OCI-LY1 (cell line): ENCODE results near the gene XPNPEP2.

Experiments used
- H2AFZ ChIP-seq: fragments of 200-600 bp; sonication (generic), shearing (Covaris generic); 2 replicates; pipeline ENCODE4 v1.6.0; 2014; ENCODE audit warnings: antibody characterized with exemption, mild to moderate bottlenecking, low read length
- H3F3A ChIP-seq: fragments of 200-600 bp; sonication (generic), shearing (Covaris generic); 2 replicates; pipeline ENCODE4 v1.6.0; 2014; ENCODE audit warnings: mild to moderate bottlenecking, antibody characterized with exemption, low read length, moderate library complexity; ENCODE audit not compliant: insufficient read depth
- H3K27ac ChIP-seq: fragments of 200-600 bp; sonication (generic); 2 replicates; pipeline ENCODE4 v1.5.1; 2014; ENCODE audit warnings: low read length, mixed run types, mild to moderate bottlenecking, low read depth; ENCODE audit not compliant: poor library complexity, severe bottlenecking
- H3K27me3 ChIP-seq: fragments of 200-600 bp; sonication (generic); 2 replicates; pipeline ENCODE4 v1.6.0; 2014; ENCODE audit warnings: antibody characterized with exemption, mild to moderate bottlenecking, low read length, moderate library complexity; ENCODE audit not compliant: insufficient read depth
- H3K36me3 ChIP-seq: fragments of 200-600 bp; sonication (generic); 2 replicates; pipeline ENCODE4 v1.6.1; 2014; ENCODE audit warnings: mild to moderate bottlenecking, antibody characterized with exemption, low read length, moderate library complexity, mixed read lengths; ENCODE audit not compliant: insufficient read depth
- H3K4me1 ChIP-seq: fragments of 200-600 bp; sonication (generic); 2 replicates; pipeline ENCODE4 v1.5.1; 2014; ENCODE audit warnings: mild to moderate bottlenecking, low read length, moderate library complexity; ENCODE audit not compliant: insufficient read depth, severe bottlenecking
- H3K4me2 ChIP-seq: fragments of 200-600 bp; sonication (generic), shearing (Covaris generic); 2 replicates; pipeline ENCODE4 v1.6.1; 2014; ENCODE audit warnings: low read length
- H3K4me3 ChIP-seq: fragments of 200-600 bp; sonication (generic); 2 replicates; pipeline ENCODE4 v1.5.1; 2014; ENCODE audit warnings: low read length, low read depth, mild to moderate bottlenecking, mixed read lengths; ENCODE audit not compliant: poor library complexity, severe bottlenecking
- H3K79me2 ChIP-seq: fragments of 200-600 bp; shearing (Covaris generic); 2 replicates; pipeline ENCODE4 v1.6.1; 2016; ENCODE audit warnings: mixed run types, low read length, mixed read lengths; ENCODE audit not compliant: insufficient read depth
- H3K9ac ChIP-seq: fragments of 200-600 bp; sonication (generic), shearing (Covaris generic); 2 replicates; pipeline ENCODE4 v1.6.1; 2014; ENCODE audit warnings: mild to moderate bottlenecking, low read length, mixed read lengths
- H3K9me2 ChIP-seq: fragments of 200-600 bp; sonication (generic), shearing (Covaris generic); 2 replicates; pipeline ENCODE4 v1.6.1; 2014; ENCODE audit warnings: low read depth, mild to moderate bottlenecking, low read length, mixed read lengths
- H3K9me3 ChIP-seq: fragments of 200-600 bp; shearing (Covaris generic); 2 replicates; pipeline ENCODE4 v1.6.1; 2014; ENCODE audit warnings: low read length, mixed read lengths
- H4K20me1 ChIP-seq: fragments of 200-600 bp; sonication (generic), shearing (Covaris generic); 2 replicates; pipeline ENCODE4 v1.6.0; 2016; ENCODE audit warnings: mild to moderate bottlenecking, low read length; ENCODE audit not compliant: insufficient read depth
- CTCF ChIP-seq: fragments of 200-600 bp; sonication (generic), shearing (Covaris generic); IDR thresholded peaks from 2 replicates; pipeline ENCODE4 v1.5.1; 2017; ENCODE audit warnings: mild to moderate bottlenecking, antibody characterized with exemption, low read length, moderate library complexity, mixed read lengths
- EZH2 ChIP-seq: fragments of 200-600 bp; sonication (generic), shearing (Covaris generic); IDR thresholded peaks from 2 replicates; pipeline ENCODE4 v1.8.0; 2017; ENCODE audit warnings: borderline replicate concordance, mixed run types, mild to moderate bottlenecking, antibody characterized with exemption, low read length, moderate library complexity, mixed read lengths

Gene XPNPEP2

GRCh38 chrX:129704491-129704890 lies 34.3 kb upstream of the XPNPEP2 start:
- Histone ChIP-seq H2AFZ (no peak overlapping the region), H3K4me1 (no peaks in the 10 kb centered on the region), H4K20me1 (no peaks in the 10 kb centered on the region), H3K27me3 (no peaks in the 10 kb centered on the region), H3K9ac (no peak overlapping the region), H3K4me3 (no peak overlapping the region), H3K4me2 (no peak overlapping the region), H3K36me3 (no peaks in the 10 kb centered on the region), H3K9me3 (no peaks in the 10 kb centered on the region), H3K9me2 (no peaks in the 10 kb centered on the region), H3K79me2 (no peaks in the 10 kb centered on the region), H3K27ac (no peak overlapping the region), H3F3A (no peaks in the 10 kb centered on the region)
- no peak for TF ChIP-seq EZH2
- TF ChIP-seq CTCF: no peak

- Histone ChIP-seq H3K4me2 (no peak overlapping the region), H3K79me2 (no peaks in the 10 kb centered on the region), H3K27me3 (no peaks in the 10 kb centered on the region), H3K27ac (no peak overlapping the region), H3K9me2 (no peaks in the 10 kb centered on the region), H3K9me3 (no peaks in the 10 kb centered on the region), H3F3A (no peaks in the 10 kb centered on the region), H4K20me1 (no peaks in the 10 kb centered on the region), H2AFZ (no peak overlapping the region), H3K4me3 (no peak overlapping the region), H3K4me1 (no peaks in the 10 kb centered on the region), H3K36me3 (no peaks in the 10 kb centered on the region), H3K9ac (no peak overlapping the region)
- TF ChIP-seq CTCF (no peak), EZH2 (no peak)
These were observed 33.3 kb upstream of the XPNPEP2 start for GRCh38 chrX:129705377-129705925.

GRCh38 chrX:129705988-129706387 lies 32.8 kb upstream of the XPNPEP2 start:
- H3K79me2 ChIP-seq: no peaks in the 10 kb centered on the region
- TF ChIP-seq CTCF (no peak), EZH2 (no peak)
- H3K4me3 ChIP-seq: no peak overlapping the region
- H3F3A ChIP-seq: no peaks in the 10 kb centered on the region
- H3K9ac ChIP-seq: no peak overlapping the region
- H3K9me3 ChIP-seq: no peaks in the 10 kb centered on the region
- no peaks in the 10 kb centered on the region for H3K4me1 ChIP-seq
- no peaks in the 10 kb centered on the region for H3K27me3 ChIP-seq
- H3K9me2 ChIP-seq: no peaks in the 10 kb centered on the region
- no peaks in the 10 kb centered on the region for H3K36me3 ChIP-seq
- no peaks in the 10 kb centered on the region for H4K20me1 ChIP-seq
- H3K27ac ChIP-seq: no peak overlapping the region
- H2AFZ ChIP-seq: no peak overlapping the region
- no peak overlapping the region for H3K4me2 ChIP-seq
